ENCODE data around the gene SF3B4.

GRCh38 chr1:149933208-149933607 lies 5.6 kb upstream of the SF3B4 start:
- no peak for TF ChIP-seq CTCF (conservative IDR thresholded peaks at IDR 0.05; ENCODE audit: low read length)
- no peak for TF ChIP-seq EZH2phosphoT487 (IDR thresholded peaks at IDR 0.05; ENCODE audit: borderline replicate concordance, low read depth, low read length)
